SK-N-SH (cell line): ENCODE measurements around the gene EEFSEC. TPM values are rescaled to one million over a fixed set of nuclear protein-coding genes. Genes with fewer than 3 reads are reported as not detected.

ENCODE experiments used
- CTCF ChIA-PET: fragments of 300-600, 350-600 bp; formaldehyde crosslinking; extraction: SDS; loops from one replicate; lab custom pipeline; 2021; lab: Yijun Ruan, JAX
- POLR2A ChIA-PET: fragments of 350-600 bp; sonication (Branson Sonifier 250); formaldehyde crosslinking; extraction: SDS; loops from one replicate; lab custom pipeline; 2020; ENCODE audit warnings: antibody characterized with exemption, inconsistent platforms; lab: Yijun Ruan, JAX
- DNase-seq: peaks from one replicate; pipeline ENCODE4 v3.0.0; 2012
- H2AFZ ChIP-seq: fragments of 200-600 bp; sonication (generic); 2 replicates; pipeline ENCODE4 v1.8.1; 2016; ENCODE audit warnings: antibody characterized with exemption, mild to moderate bottlenecking, low read depth
- H3F3A ChIP-seq: fragments of 200-600 bp; sonication (generic); replicated peaks from 2 replicates; pipeline ENCODE3; 2016; ENCODE audit warnings: antibody characterized with exemption, mild to moderate bottlenecking; ENCODE audit not compliant: insufficient read depth
- H3K27ac ChIP-seq, 2 experiments: fragments of 200-500 bp in 1 of 2; fragments of 200-600 bp in 1 of 2; sonication (Bioruptor generic) in 1 of 2; sonication (generic), shearing (Covaris generic) in 1 of 2; 2 replicates each; pipeline versions ENCODE4 v1.5.1 to v1.6.1; 2014 to 2016; ENCODE audit warnings: low read depth in 2 of 2, inconsistent platforms in 1 of 2, low read length in 1 of 2, mild to moderate bottlenecking in 1 of 2, mixed read lengths in 1 of 2
- H3K27me3 ChIP-seq: fragments of 200-600 bp; sonication (generic), shearing (Covaris generic); 2 replicates; pipeline ENCODE4 v1.6.1; 2016; ENCODE audit warnings: mixed run types; ENCODE audit not compliant: insufficient read depth
- H3K36me3 ChIP-seq, 2 experiments: fragments of 200-500 bp in 1 of 2; fragments of 200-600 bp in 1 of 2; sonication (Bioruptor generic) in 1 of 2; sonication (generic) in 1 of 2; replicated peaks in 1 of 2; 2 replicates each; pipeline versions ENCODE3 to v1.5.1; 2014 to 2016; ENCODE audit warnings: low read length in 1 of 2, mild to moderate bottlenecking in 1 of 2; ENCODE audit not compliant: insufficient read depth in 2 of 2, control insufficient read depth in 1 of 2
- H3K4me1 ChIP-seq, 2 experiments: fragments of 200-500 bp in 1 of 2; fragments of 200-600 bp in 1 of 2; sonication (Bioruptor generic) in 1 of 2; sonication (generic), shearing (Covaris generic) in 1 of 2; 2 replicates each; pipeline versions ENCODE4 v1.5.1 to v1.6.1; 2014 to 2016; ENCODE audit warnings: low read depth in 1 of 2, low read length in 1 of 2, mixed run types in 1 of 2; ENCODE audit not compliant: insufficient read depth in 2 of 2, control insufficient read depth in 1 of 2
- H3K4me2 ChIP-seq: fragments of 200-600 bp; sonication (generic), shearing (Covaris generic); 2 replicates; pipeline ENCODE4 v1.6.1; 2017; ENCODE audit warnings: mixed run types
- H3K4me3 ChIP-seq, 2 experiments: fragments of 200-500 bp in 1 of 2; fragments of 200-600 bp in 1 of 2; sonication (Bioruptor generic) in 1 of 2; sonication (generic), shearing (Covaris generic) in 1 of 2; 2 replicates each; pipeline versions ENCODE4 v1.5.1 to v1.8.1; 2014 to 2016; ENCODE audit warnings: low read depth in 2 of 2, inconsistent platforms in 1 of 2, low read length in 1 of 2, mild to moderate bottlenecking in 1 of 2, mixed read lengths in 1 of 2, moderate library complexity in 1 of 2
- H3K79me2 ChIP-seq: fragments of 200-600 bp; sonication (generic); 2 replicates; pipeline ENCODE4 v1.8.1; 2017; ENCODE audit warnings: mild to moderate bottlenecking; ENCODE audit not compliant: insufficient read depth
- H3K9ac ChIP-seq: fragments of 200-600 bp; sonication (generic); 2 replicates; pipeline ENCODE4 v1.6.1; 2017; ENCODE audit warnings: mixed run types
- H3K9me2 ChIP-seq: fragments of 200-600 bp; sonication (generic); 2 replicates; pipeline ENCODE4 v1.6.1; 2017; ENCODE audit warnings: mixed run types
- H3K9me3 ChIP-seq: fragments of 200-600 bp; sonication (generic); 2 replicates; pipeline ENCODE4 v1.6.1; 2017; ENCODE audit warnings: mixed run types, mild to moderate bottlenecking, moderate library complexity
- H4K20me1 ChIP-seq: fragments of 200-600 bp; sonication (generic); 2 replicates; pipeline ENCODE4 v1.6.1; 2017; ENCODE audit warnings: mild to moderate bottlenecking, mixed run types; ENCODE audit not compliant: insufficient read depth
- CHD2 ChIP-seq: fragments of 150-350 bp; IDR thresholded peaks from 2 replicates; pipeline ENCODE4 v1.6.1; 2018; ENCODE audit warnings: low read length; ENCODE audit not compliant: partially characterized antibody
- EP300 ChIP-seq, 2 experiments: IDR thresholded peaks; 2 replicates each; pipeline versions ENCODE4 v1.4.0 to v1.6.1; 2012; ENCODE audit warnings: borderline replicate concordance in 1 of 2, low read depth in 1 of 2, low read length in 1 of 2
- GABPA ChIP-seq: IDR thresholded peaks from 2 replicates; pipeline ENCODE4 v1.4.0; 2012; ENCODE audit warnings: low read depth, mild to moderate bottlenecking
- GATA2 ChIP-seq: sonication (generic); formaldehyde crosslinking; IDR thresholded peaks from 2 replicates; pipeline ENCODE4 v1.5.0; 2020; ENCODE audit warnings: mild to moderate bottlenecking, missing genetic modification reagents
- MEF2A ChIP-seq: IDR thresholded peaks from 2 replicates; pipeline ENCODE4 v1.4.0; 2012; ENCODE audit warnings: low read depth, borderline replicate concordance
- NRF1 ChIP-seq: IDR thresholded peaks from 2 replicates; pipeline ENCODE4 v1.6.1; 2012; ENCODE audit warnings: low read depth, mild to moderate bottlenecking, low read length
- POLR2AphosphoS5 ChIP-seq: IDR thresholded peaks from 2 replicates; pipeline ENCODE4 v1.6.1; 2012; ENCODE audit warnings: low read depth, low read length
- REST ChIP-seq: IDR thresholded peaks from 2 replicates; pipeline ENCODE4 v1.6.1; 2012; ENCODE audit warnings: mild to moderate bottlenecking, low read depth, low read length, moderate library complexity
- RFX5 ChIP-seq: IDR thresholded peaks from 2 replicates; pipeline ENCODE4 v1.6.1; 2012; ENCODE audit warnings: mild to moderate bottlenecking, improper control_type of control experiment, low read length
- SMC3 ChIP-seq: IDR thresholded peaks from 2 replicates; pipeline ENCODE4 v1.6.1; 2012; ENCODE audit warnings: low read depth, low read length, improper control_type of control experiment
- TAF1 ChIP-seq: IDR thresholded peaks from 2 replicates; pipeline ENCODE4 v1.6.1; 2012; ENCODE audit warnings: low read depth, mild to moderate bottlenecking, low read length, moderate library complexity, borderline replicate concordance
- TEAD4 ChIP-seq: IDR thresholded peaks from 2 replicates; pipeline ENCODE4 v1.4.0; 2012; ENCODE audit warnings: mild to moderate bottlenecking, borderline replicate concordance; ENCODE audit not compliant: insufficient read depth
- WGBS: methylation state at CpG from one replicate; pipeline ENCODE4 v1.1.6; 2017; ENCODE audit warnings: low lambda C conversion rate; 5-methylcytosine and 5-hydroxymethylcytosine counted together
- polyA plus RNA-seq, 3 experiments: library from polyadenylated mRNA; depleted of rRNA; stranded (reverse); fragments of >200 nt; gene quantifications; 2 replicates each; pipeline ENCODE4 v1.2.3, GENCODE V29; 2012
- TF ChIP-seq, protein P1 (sequence below): IDR thresholded peaks from 2 replicates; pipeline ENCODE4; 2012

Gene EEFSEC
- polyA plus RNA-seq, 1 of the 3 experiments (the other 2 are of a cell fraction) = 12.4 TPM

- DNase-seq = no peak
- peaks cover 0 to under 1% of the 10 kb centered on the region in 2 experiments for H3K36me3 ChIP-seq
Measured at GRCh38 chr3:128207951-128208350, 54.7 kb downstream of the EEFSEC start.

More at GRCh38 chr3:128207951-128208350, 54.7 kb downstream of the EEFSEC start:
- Histone ChIP-seq H3K9me2 (no peaks in the 10 kb centered on the region), H3K4me3 (no peak overlapping the region), H3K9me3 (no peaks in the 10 kb centered on the region), H4K20me1 (0 out of 2 replicates have a peak, but pooled peaks cover 4% of the 10 kb centered on the region), H3F3A (no peaks in the 10 kb centered on the region), H3K79me2 (no peaks in the 10 kb centered on the region), H2AFZ (no peak overlapping the region), H3K27me3 (no peaks in the 10 kb centered on the region), H3K27ac (no peak overlapping the region)
- ChIA-PET POLR2A (no interaction called here), CTCF (no interaction called here)
- 98% methylated on average over 7 of the region's 7 CpGs for WGBS
- TF ChIP-seq GABPA (no peak), MEF2A (no peak), REST (no peak), GATA2 (no peak), SMC3 (no peak), TAF1 (no peak), POLR2AphosphoS5 (no peak), CHD2 (no peak), TEAD4 (no peak), RFX5 (no peak), EP300 (IDR thresholded peaks at IDR 0.05; ENCODE audit: borderline replicate concordance in 1 of 2, low read depth in 1 of 2, low read length in 1 of 2) (no peak), NRF1 (no peak)
- TF ChIP-seq, protein P1, sequence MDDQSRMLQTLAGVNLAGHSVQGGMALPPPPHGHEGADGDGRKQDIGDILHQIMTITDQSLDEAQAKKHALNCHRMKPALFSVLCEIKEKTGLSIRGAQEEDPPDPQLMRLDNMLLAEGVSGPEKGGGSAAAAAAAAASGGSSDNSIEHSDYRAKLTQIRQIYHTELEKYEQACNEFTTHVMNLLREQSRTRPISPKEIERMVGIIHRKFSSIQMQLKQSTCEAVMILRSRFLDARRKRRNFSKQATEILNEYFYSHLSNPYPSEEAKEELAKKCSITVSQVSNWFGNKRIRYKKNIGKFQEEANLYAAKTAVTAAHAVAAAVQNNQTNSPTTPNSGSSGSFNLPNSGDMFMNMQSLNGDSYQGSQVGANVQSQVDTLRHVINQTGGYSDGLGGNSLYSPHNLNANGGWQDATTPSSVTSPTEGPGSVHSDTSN = no peak
- TF ChIP-seq, all 33 proteins: peak for 0
- peaks cover 0 to 32% of the 10 kb centered on the region in 2 experiments; a peak in 2 of 4 replicates for H3K4me1 ChIP-seq
- no peak overlapping the region for H3K4me2 ChIP-seq
- no peak overlapping the region for H3K9ac ChIP-seq
